ENCODE measurements around the gene SCUBE2. TPM values are rescaled to one million over a fixed set of nuclear protein-coding genes. Genes with fewer than 3 reads are reported as not detected.
A peak's percentile ranks its signal among the peaks of the same experiment; 100 is the strongest.

The SCUBE2 gene
- total and polyA plus RNA-seq, 2 donors (not counting 1 experiment from before 2014, with no cell fraction given) = 0.61 to 1.8 TPM

- H3K9me3 ChIP-seq (ENCODE audit: control insufficient read depth, insufficient read depth, low read depth, low read length) = no peaks in the 10 kb centered on the region
- no peak overlapping the region for H3K9ac ChIP-seq (ENCODE audit: insufficient read depth, low read length)
- no peaks in the 10 kb centered on the region for H3K27me3 ChIP-seq (ENCODE audit: control insufficient read depth, insufficient read depth, low read length)
- no peaks in the 10 kb centered on the region for H4K20me1 ChIP-seq (ENCODE audit: control insufficient read depth, extremely low read depth, insufficient read depth, low read length)
- no peaks in the 10 kb centered on the region for H3K79me2 ChIP-seq (ENCODE audit: control insufficient read depth, insufficient read depth, low read length)
- H3K27ac ChIP-seq (ENCODE audit: insufficient read depth, low read length) = no peak overlapping the region
- H3K36me3 ChIP-seq (ENCODE audit: control insufficient read depth, insufficient read depth, low read length) = no peaks in the 10 kb centered on the region
- no peak overlapping the region for H3K4me2 ChIP-seq (ENCODE audit: extremely low read depth, insufficient read depth, low read length)
- no peaks in the 10 kb centered on the region for H3K4me1 ChIP-seq (ENCODE audit: control insufficient read depth, extremely low read depth, insufficient read depth, low read length)
- no peak for TF ChIP-seq CTCF (conservative IDR thresholded peaks at IDR 0.05 in 1 of 2, IDR thresholded peaks at IDR 0.05 in 1 of 2; ENCODE audit: low read depth in 1 of 2, low read length in 2 of 2)
- TF ChIP-seq EZH2 (IDR thresholded peaks at IDR 0.05; ENCODE audit: low read length, missing control alignments) = no peak
- no peak for DNase-seq (ENCODE audit: low read depth in 2 of 2)
- H2AFZ ChIP-seq (ENCODE audit: low read length) = no peak overlapping the region
- H3K4me3 ChIP-seq (replicated peaks in 1 of 4; ENCODE audit: control extremely low read depth in 1 of 4, insufficient read depth in 1 of 4, low read depth in 3 of 4, low read length in 4 of 4) = no peak overlapping the region
These were observed 71.5 kb downstream of the SCUBE2 start for GRCh38 chr11:9019861-9020260.

GRCh38 chr11:9017773-9018172 is 73.6 kb downstream of the SCUBE2 start:
- H3K4me2 ChIP-seq (ENCODE audit: extremely low read depth, insufficient read depth, low read length) = no peak overlapping the region
- H3K27me3 ChIP-seq (ENCODE audit: control insufficient read depth, insufficient read depth, low read length) = no peaks in the 10 kb centered on the region
- H3K79me2 ChIP-seq (ENCODE audit: control insufficient read depth, insufficient read depth, low read length) = no peaks in the 10 kb centered on the region
- peak in 1 of 2 donors; percentile 14 for DNase-seq (ENCODE audit: low read depth in 2 of 2)
- H3K9me3 ChIP-seq (ENCODE audit: control insufficient read depth, insufficient read depth, low read depth, low read length) = no peaks in the 10 kb centered on the region
- no peaks in the 10 kb centered on the region for H3K4me1 ChIP-seq (ENCODE audit: control insufficient read depth, extremely low read depth, insufficient read depth, low read length)
- no peaks in the 10 kb centered on the region for H3K36me3 ChIP-seq (ENCODE audit: control insufficient read depth, insufficient read depth, low read length)
- H3K4me3 ChIP-seq (replicated peaks in 1 of 4; ENCODE audit: control extremely low read depth in 1 of 4, insufficient read depth in 1 of 4, low read depth in 3 of 4, low read length in 4 of 4) = no peak overlapping the region
- H3K27ac ChIP-seq (ENCODE audit: insufficient read depth, low read length) = no peak overlapping the region
- TF ChIP-seq CTCF (conservative IDR thresholded peaks at IDR 0.05 in 1 of 2, IDR thresholded peaks at IDR 0.05 in 1 of 2; ENCODE audit: low read depth in 1 of 2, low read length in 2 of 2) = no peak
- no peak for TF ChIP-seq EZH2 (IDR thresholded peaks at IDR 0.05; ENCODE audit: low read length, missing control alignments)
- H2AFZ ChIP-seq (ENCODE audit: low read length) = peak overlapping the region; percentile 54
- H3K9ac ChIP-seq (ENCODE audit: insufficient read depth, low read length) = no peak overlapping the region
- H4K20me1 ChIP-seq (ENCODE audit: control insufficient read depth, extremely low read depth, insufficient read depth, low read length) = no peaks in the 10 kb centered on the region

GRCh38 chr11:9016916-9017642 is 74.3 kb downstream of the SCUBE2 start:
- H3K9ac ChIP-seq (ENCODE audit: insufficient read depth, low read length) = no peak overlapping the region
- no peak for DNase-seq (ENCODE audit: low read depth in 2 of 2)
- no peaks in the 10 kb centered on the region for H4K20me1 ChIP-seq (ENCODE audit: control insufficient read depth, extremely low read depth, insufficient read depth, low read length)
- no peak overlapping the region for H2AFZ ChIP-seq (ENCODE audit: low read length)
- H3K4me3 ChIP-seq (replicated peaks in 1 of 4; ENCODE audit: control extremely low read depth in 1 of 4, insufficient read depth in 1 of 4, low read depth in 3 of 4, low read length in 4 of 4) = no peak overlapping the region
- no peaks in the 10 kb centered on the region for H3K9me3 ChIP-seq (ENCODE audit: control insufficient read depth, insufficient read depth, low read depth, low read length)
- no peak for TF ChIP-seq CTCF (conservative IDR thresholded peaks at IDR 0.05 in 1 of 2, IDR thresholded peaks at IDR 0.05 in 1 of 2; ENCODE audit: low read depth in 1 of 2, low read length in 2 of 2)
- no peak for TF ChIP-seq EZH2 (IDR thresholded peaks at IDR 0.05; ENCODE audit: low read length, missing control alignments)
- no peak overlapping the region for H3K27ac ChIP-seq (ENCODE audit: insufficient read depth, low read length)
- no peak overlapping the region for H3K4me2 ChIP-seq (ENCODE audit: extremely low read depth, insufficient read depth, low read length)
- no peaks in the 10 kb centered on the region for H3K4me1 ChIP-seq (ENCODE audit: control insufficient read depth, extremely low read depth, insufficient read depth, low read length)
- H3K79me2 ChIP-seq (ENCODE audit: control insufficient read depth, insufficient read depth, low read length) = no peaks in the 10 kb centered on the region
- no peaks in the 10 kb centered on the region for H3K36me3 ChIP-seq (ENCODE audit: control insufficient read depth, insufficient read depth, low read length)
- no peaks in the 10 kb centered on the region for H3K27me3 ChIP-seq (ENCODE audit: control insufficient read depth, insufficient read depth, low read length)
